H9 (cell line): Measurements from ENCODE around the gene CHAF1A. TPM values are rescaled to one million over a fixed set of nuclear protein-coding genes. Genes with fewer than 3 reads are reported as not detected.

Source experiments
- DNase-seq: peaks from one replicate; pipeline ENCODE4 v3.0.0-alpha.2; 2017
- H2AFZ ChIP-seq: one replicate; pipeline ENCODE4 v1.6.1; 2013; ENCODE audit warnings: mild to moderate bottlenecking, low read length, control low read depth, moderate library complexity
- H2AK5ac ChIP-seq: 2 replicates; pipeline ENCODE4 v1.6.1; 2013; ENCODE audit warnings: low read length, control low read depth, mixed read lengths; ENCODE audit not compliant: insufficient read length
- H2BK120ac ChIP-seq: one replicate; pipeline ENCODE4 v1.6.1; 2013; ENCODE audit warnings: low read depth, mild to moderate bottlenecking, low read length, control low read depth, inconsistent platforms; ENCODE audit not compliant: poor library complexity, severe bottlenecking
- H2BK12ac ChIP-seq: 2 replicates; pipeline ENCODE4 v1.6.1; 2013; ENCODE audit warnings: low read length, control low read depth, mixed read lengths, low read depth; ENCODE audit not compliant: insufficient read length
- H2BK15ac ChIP-seq: 2 replicates; pipeline ENCODE4 v1.6.1; 2013; ENCODE audit warnings: low read depth, low read length, control low read depth
- H2BK20ac ChIP-seq: one replicate; pipeline ENCODE4 v1.6.1; 2013; ENCODE audit warnings: low read depth, mild to moderate bottlenecking, low read length, control low read depth, inconsistent platforms; ENCODE audit not compliant: poor library complexity, severe bottlenecking
- H2BK5ac ChIP-seq: 2 replicates; pipeline ENCODE4 v1.6.1; 2013; ENCODE audit warnings: low read length, control low read depth, mixed read lengths; ENCODE audit not compliant: insufficient read length
- H3K14ac ChIP-seq: 2 replicates; pipeline ENCODE4 v1.6.1; 2013; ENCODE audit warnings: low read length, control low read depth; ENCODE audit not compliant: insufficient read depth
- H3K18ac ChIP-seq: 2 replicates; pipeline ENCODE4 v1.6.1; 2013; ENCODE audit warnings: low read depth, mild to moderate bottlenecking, mixed read lengths, low read length, control low read depth; ENCODE audit not compliant: insufficient read length
- H3K23ac ChIP-seq: 2 replicates; pipeline ENCODE4 v1.6.1; 2013; ENCODE audit warnings: low read length, control low read depth, mixed read lengths, low read depth; ENCODE audit not compliant: insufficient read length
- H3K23me2 ChIP-seq: 2 replicates; pipeline ENCODE4 v1.6.1; 2013; ENCODE audit warnings: low read depth, mild to moderate bottlenecking, mixed read lengths, low read length, control low read depth; ENCODE audit not compliant: insufficient read length, poor library complexity, severe bottlenecking
- H3K27ac ChIP-seq: 2 replicates; pipeline ENCODE4 v1.5.1; 2013; ENCODE audit warnings: low read length, control low read depth, mixed read lengths, low read depth; ENCODE audit not compliant: insufficient read length
- H3K27me3 ChIP-seq: 2 replicates; pipeline ENCODE4 v1.6.1; 2013; ENCODE audit warnings: low read length, control low read depth, inconsistent platforms; ENCODE audit not compliant: insufficient read depth
- H3K4ac ChIP-seq: 2 replicates; pipeline ENCODE4 v1.6.1; 2013; ENCODE audit warnings: low read depth, mild to moderate bottlenecking, control low read depth, inconsistent platforms, low read length, moderate library complexity
- H3K4me1 ChIP-seq: 2 replicates; pipeline ENCODE4 v1.6.1; 2013; ENCODE audit warnings: low read length, control low read depth, inconsistent platforms; ENCODE audit not compliant: insufficient read depth
- H3K4me2 ChIP-seq: 2 replicates; pipeline ENCODE4 v1.6.1; 2013; ENCODE audit warnings: low read length, control low read depth, mixed read lengths; ENCODE audit not compliant: insufficient read length, insufficient read depth
- H3K56ac ChIP-seq: 2 replicates; pipeline ENCODE4 v1.6.1; 2013; ENCODE audit warnings: low read depth, mild to moderate bottlenecking, mixed read lengths, low read length, control low read depth; ENCODE audit not compliant: insufficient read length
- H3K79me1 ChIP-seq: 2 replicates; pipeline ENCODE4 v1.6.1; 2013; ENCODE audit warnings: low read depth, mild to moderate bottlenecking, moderate library complexity, low read length, control low read depth, inconsistent platforms; ENCODE audit not compliant: insufficient read depth, poor library complexity, severe bottlenecking
- H3K79me2 ChIP-seq: 2 replicates; pipeline ENCODE4 v1.6.1; 2013; ENCODE audit warnings: low read length, control low read depth, inconsistent platforms; ENCODE audit not compliant: insufficient read depth
- H3K9ac ChIP-seq: 2 replicates; pipeline ENCODE4 v1.6.1; 2013; ENCODE audit warnings: low read length, control low read depth, mixed read lengths; ENCODE audit not compliant: insufficient read length; ENCODE audit errors: extremely low read depth
- H3K9me3 ChIP-seq: one replicate; pipeline ENCODE4 v1.6.1; 2013; ENCODE audit warnings: low read depth, low read length, inconsistent platforms; ENCODE audit not compliant: control insufficient read depth
- H3T11ph ChIP-seq: one replicate; pipeline ENCODE4 v1.6.1; 2013; ENCODE audit warnings: mild to moderate bottlenecking, low read length, control low read depth, inconsistent platforms
- H4K20me1 ChIP-seq: one replicate; pipeline ENCODE4 v1.6.1; 2013; ENCODE audit not compliant: control insufficient read depth, insufficient read length, insufficient read depth
- H4K5ac ChIP-seq: 2 replicates; pipeline ENCODE4 v1.6.1; 2013; ENCODE audit warnings: low read depth, mild to moderate bottlenecking, mixed read lengths, low read length, control low read depth; ENCODE audit not compliant: insufficient read length
- H4K8ac ChIP-seq: replicated peaks from 2 replicates; pipeline ENCODE4 v1.6.1; 2013; ENCODE audit warnings: low read length, control low read depth, mixed read lengths, low read depth; ENCODE audit not compliant: insufficient read length
- H4K91ac ChIP-seq: 2 replicates; pipeline ENCODE4 v1.6.1; 2013; ENCODE audit warnings: low read depth, mild to moderate bottlenecking, moderate library complexity, mixed read lengths, low read length, control low read depth; ENCODE audit not compliant: insufficient read length
- H3K27ac Mint-ChIP-seq, 3 experiments: 2 replicates in 2 of 3; 3 replicates in 1 of 3; pipeline ENCODE4 v1.8.0; 2020 to 2021; ENCODE audit warnings: mixed read lengths in 3 of 3, mild to moderate bottlenecking in 1 of 3, moderate library complexity in 1 of 3
- H3K27me3 Mint-ChIP-seq: 2 replicates; pipeline ENCODE4 v1.8.0; 2021; ENCODE audit warnings: low read depth, mild to moderate bottlenecking, moderate library complexity, mixed read lengths
- H3K36me3 Mint-ChIP-seq, 3 experiments: 2 replicates in 2 of 3; 3 replicates in 1 of 3; pipeline ENCODE4 v1.8.0; 2020 to 2021; ENCODE audit warnings: low read depth in 3 of 3, mixed read lengths in 3 of 3; ENCODE audit not compliant: insufficient read depth in 1 of 3
- H3K4me1 Mint-ChIP-seq, 2 experiments: 2 replicates each; pipeline ENCODE4 v1.8.0; 2020; ENCODE audit warnings: mixed read lengths in 2 of 2
- H3K4me3 Mint-ChIP-seq, 2 experiments: 2 replicates in 1 of 2; 3 replicates in 1 of 2; pipeline ENCODE4 v1.8.0; 2020 to 2021; ENCODE audit warnings: mild to moderate bottlenecking in 2 of 2, mixed read lengths in 2 of 2, moderate library complexity in 1 of 2
- H3K9me3 Mint-ChIP-seq, 2 experiments: 2 replicates in 1 of 2; 3 replicates in 1 of 2; pipeline ENCODE4 v1.8.0; 2020; ENCODE audit warnings: mild to moderate bottlenecking in 2 of 2, mixed read lengths in 2 of 2, moderate library complexity in 1 of 2
- WGBS: extraction: QIAGEN DNeasy Blood & Tissue Kit; methylation state at CpG from one replicate; pipeline ENCODE4 v1.1.7; 2013; ENCODE audit warnings: missing lambda C conversion rate, low lambda C conversion rate, mixed read lengths; ENCODE audit not compliant: insufficient read length; ENCODE audit errors: extremely low coverage; 5-methylcytosine and 5-hydroxymethylcytosine counted together
- total RNA-seq: library from RNA; stranded (reverse); gene quantifications from 2 replicates; pipeline ENCODE4 v1.2.1, GENCODE V29; 2021
- TF ChIP-seq, protein P1 (sequence below): fragments of 200-600 bp; sonication (generic); conservative IDR thresholded peaks from 3 replicates; pipeline ENCODE4 v1.8.0; 2021; ENCODE audit warnings: antibody characterized with exemption, mild to moderate bottlenecking

Gene CHAF1A
- total RNA-seq, 1 experiment from 2014 or later, result 143 TPM

DNA sequence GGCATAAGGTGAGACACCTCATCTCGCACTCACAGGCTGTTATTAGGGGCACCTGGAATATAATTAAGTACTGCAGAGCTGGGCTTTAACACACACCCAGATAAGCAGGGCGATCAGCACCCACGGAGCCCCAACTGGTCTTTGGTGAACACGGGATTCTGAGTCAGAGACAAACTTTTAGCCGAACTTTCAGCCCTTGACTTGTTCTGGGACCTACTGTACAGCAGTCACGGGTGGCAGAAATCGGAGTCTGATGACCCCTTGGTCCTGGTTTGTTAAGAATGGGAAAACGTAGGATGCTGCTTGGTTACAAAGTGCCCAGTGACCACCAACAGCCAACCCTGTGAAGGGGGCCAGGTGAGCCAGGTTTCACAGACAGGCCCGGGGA is 11.1 kb upstream of the CHAF1A start:
- Mint-ChIP-seq H3K4me1 (peaks cover 40 to 62% of the 10 kb centered on the region in 2 experiments), H3K27me3 (no peaks in the 10 kb centered on the region; the same call in 1 of the 2 replicates), H3K27ac (no peak overlapping the region; a peak in 1 of 7 replicates), H3K9me3 (no peaks in the 10 kb centered on the region), H3K4me3 (peak overlapping the region in 1 of 2 experiments; percentile 83; a peak in 1 of 5 replicates), H3K36me3 (peaks cover 5 to 21% (median 18%) of the 10 kb centered on the region in 3 experiments; a peak in 6 of 7 replicates)
- Histone ChIP-seq H2BK12ac (no peak overlapping the region), H2BK120ac (no peak overlapping the region), H3K27me3 (no peaks in the 10 kb centered on the region), H4K91ac (no peak overlapping the region), H2BK5ac (no peak overlapping the region), H3K79me2 (peaks cover 18% of the 10 kb centered on the region; the same call in 1 of the 2 replicates), H3K14ac (no peak overlapping the region), H3K9me3 (no peaks in the 10 kb centered on the region), H2AFZ (no peak overlapping the region), H3K23me2 (no peaks in the 10 kb centered on the region), H4K20me1 (no peaks in the 10 kb centered on the region), H3K23ac (no peak overlapping the region), H4K8ac (no peak overlapping the region), H3K79me1 (peaks cover 6% of the 10 kb centered on the region), H2BK20ac (no peak overlapping the region), H2BK15ac (no peak overlapping the region), H3T11ph (no peak overlapping the region), H3K27ac (no peak overlapping the region), H3K18ac (no peak overlapping the region), H4K5ac (no peak overlapping the region), H2AK5ac (no peak overlapping the region), H3K9ac (no peak overlapping the region), H3K4me1 (no peaks in the 10 kb centered on the region; the same call in 1 of the 2 replicates), H3K4me2 (no peak overlapping the region), H3K56ac (no peak overlapping the region), H3K4ac (no peak overlapping the region)
- WGBS, result no CpG with 5 or more reads among the region's 9 CpGs
- DNase-seq, result no peak
- TF ChIP-seq, protein P1, sequence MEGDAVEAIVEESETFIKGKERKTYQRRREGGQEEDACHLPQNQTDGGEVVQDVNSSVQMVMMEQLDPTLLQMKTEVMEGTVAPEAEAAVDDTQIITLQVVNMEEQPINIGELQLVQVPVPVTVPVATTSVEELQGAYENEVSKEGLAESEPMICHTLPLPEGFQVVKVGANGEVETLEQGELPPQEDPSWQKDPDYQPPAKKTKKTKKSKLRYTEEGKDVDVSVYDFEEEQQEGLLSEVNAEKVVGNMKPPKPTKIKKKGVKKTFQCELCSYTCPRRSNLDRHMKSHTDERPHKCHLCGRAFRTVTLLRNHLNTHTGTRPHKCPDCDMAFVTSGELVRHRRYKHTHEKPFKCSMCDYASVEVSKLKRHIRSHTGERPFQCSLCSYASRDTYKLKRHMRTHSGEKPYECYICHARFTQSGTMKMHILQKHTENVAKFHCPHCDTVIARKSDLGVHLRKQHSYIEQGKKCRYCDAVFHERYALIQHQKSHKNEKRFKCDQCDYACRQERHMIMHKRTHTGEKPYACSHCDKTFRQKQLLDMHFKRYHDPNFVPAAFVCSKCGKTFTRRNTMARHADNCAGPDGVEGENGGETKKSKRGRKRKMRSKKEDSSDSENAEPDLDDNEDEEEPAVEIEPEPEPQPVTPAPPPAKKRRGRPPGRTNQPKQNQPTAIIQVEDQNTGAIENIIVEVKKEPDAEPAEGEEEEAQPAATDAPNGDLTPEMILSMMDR, result no peak
